HepG2 (cell line): ENCODE data around the gene NINJ2. TPM values are rescaled to one million over a fixed set of nuclear protein-coding genes. Genes with fewer than 3 reads are reported as not detected.

ENCODE experiments used
- ARNTL ChIP-seq: sonication (generic); formaldehyde crosslinking; IDR thresholded peaks from 2 replicates; pipeline ENCODE4 v1.4.0; 2020; ENCODE audit warnings: mild to moderate bottlenecking, missing genetic modification reagents
- EP300 ChIP-seq, 3 experiments: sonication (generic) in 1 of 3; formaldehyde crosslinking in 1 of 3; IDR thresholded peaks; 2 replicates each; pipeline versions ENCODE4 v1.5.1 to v1.6.1; 2011 to 2020; ENCODE audit warnings: low read depth in 2 of 3, low read length in 2 of 3, borderline replicate concordance in 1 of 3, improper control_type of control experiment in 1 of 3, mild to moderate bottlenecking in 1 of 3, missing genetic modification reagents in 1 of 3, moderate library complexity in 1 of 3
- FOXA3 ChIP-seq: IDR thresholded peaks from 2 replicates; pipeline ENCODE4 v1.6.1; 2016; ENCODE audit warnings: missing genetic modification reagents, missing compliant biosample characterization
- HDAC1 ChIP-seq: sonication (generic); formaldehyde crosslinking; IDR thresholded peaks from 2 replicates; pipeline ENCODE4 v1.5.1; 2020; ENCODE audit warnings: mild to moderate bottlenecking, missing genetic modification reagents
- JUN ChIP-seq: sonication (generic); formaldehyde crosslinking; IDR thresholded peaks from 2 replicates; pipeline ENCODE4 v1.4.0; 2020; ENCODE audit warnings: mild to moderate bottlenecking, missing genetic modification reagents
- LCORL ChIP-seq, 2 experiments: fragments of 450-650 bp in 1 of 2; sonication (generic) in 1 of 2; formaldehyde crosslinking in 1 of 2; IDR thresholded peaks; 2 replicates each; pipeline versions ENCODE4 v1.5.0 to v1.6.1; 2017 to 2020; ENCODE audit warnings: antibody characterized with exemption in 1 of 2, missing genetic modification reagents in 1 of 2
- NFKB2 ChIP-seq: sonication (generic); formaldehyde crosslinking; IDR thresholded peaks from 2 replicates; pipeline ENCODE4 v1.4.0; 2020; ENCODE audit warnings: missing genetic modification reagents, borderline replicate concordance
- ONECUT2 ChIP-seq: sonication (generic); formaldehyde crosslinking; IDR thresholded peaks from 2 replicates; pipeline ENCODE4 v1.4.0; 2020; ENCODE audit warnings: missing genetic modification reagents
- PPARG ChIP-seq: conservative IDR thresholded peaks from 2 replicates; pipeline ENCODE4 v1.6.1; 2016; ENCODE audit warnings: missing biosample characterization, missing genetic modification reagents
- RARA ChIP-seq: IDR thresholded peaks from 2 replicates; pipeline ENCODE4 v1.6.1; 2016; ENCODE audit warnings: missing genetic modification reagents, missing compliant biosample characterization
- SUZ12 ChIP-seq: fragments of 150-350 bp; IDR thresholded peaks from 2 replicates; pipeline ENCODE4 v1.6.1; 2014; ENCODE audit warnings: low read depth, low read length
- TBX3 ChIP-seq: fragments of 450-650 bp; IDR thresholded peaks from 2 replicates; pipeline ENCODE4 v1.6.1; 2017; ENCODE audit warnings: antibody characterized with exemption, mild to moderate bottlenecking, inconsistent platforms, borderline replicate concordance
- ZBTB7B ChIP-seq: sonication (generic); formaldehyde crosslinking; IDR thresholded peaks from 2 replicates; pipeline ENCODE4 v1.4.0; 2020; ENCODE audit warnings: missing genetic modification reagents
- ZFX ChIP-seq: sonication (generic); formaldehyde crosslinking; IDR thresholded peaks from 2 replicates; pipeline ENCODE4 v1.4.0; 2020; ENCODE audit warnings: mild to moderate bottlenecking, low read depth, missing genetic modification reagents, moderate library complexity
- ZNF30 ChIP-seq: sonication (generic); formaldehyde crosslinking; IDR thresholded peaks from 2 replicates; pipeline ENCODE4 v1.5.0; 2020; ENCODE audit warnings: mild to moderate bottlenecking, missing genetic modification reagents
- polyA plus RNA-seq, 8 experiments: library from polyadenylated mRNA; depleted of rRNA in 3 of 8; stranded (reverse) in 7 of 8; unstranded in 1 of 8; fragments of >200 nt; fragmentation: Illumina TruSeq in 4 of 8; extraction: Trizol in 4 of 8; gene quantifications; 2 replicates each; pipeline versions ENCODE4 v1.2.1 to v1.2.3, GENCODE V29; 2011 to 2016; ENCODE audit warnings: low read depth in 4 of 8, missing spikeins in 1 of 8, mixed read lengths in 1 of 8; ENCODE audit not compliant: insufficient read depth in 1 of 8
- total RNA-seq, 5 experiments: library from RNA; depleted of rRNA; stranded (reverse); fragments of >200 nt; fragmentation: Illumina TruSeq; extraction: Trizol; gene quantifications; 2 replicates each; pipeline ENCODE4 v1.2.3, GENCODE V29; 2016; ENCODE audit warnings: low read depth in 1 of 5
- TF ChIP-seq, protein P1 (sequence below): fragments of 450-650 bp; IDR thresholded peaks from 2 replicates; pipeline ENCODE4 v1.6.1; 2017; ENCODE audit warnings: mild to moderate bottlenecking
- TF ChIP-seq, protein P2 (sequence below): sonication (generic); formaldehyde crosslinking; IDR thresholded peaks from 2 replicates; pipeline ENCODE4 v1.4.0; 2020; ENCODE audit warnings: missing genetic modification reagents, borderline replicate concordance
- TF ChIP-seq, protein P3 (sequence below): IDR thresholded peaks from 2 replicates; pipeline ENCODE4 v1.6.1; 2016; ENCODE audit warnings: low read depth, missing genetic modification reagents, missing compliant biosample characterization

Gene NINJ2
- total and polyA plus RNA-seq, 2 of the 13 experiments (the other 11 are each of a cell fraction or from before 2014, with no cell fraction given): 0.62 to 3.8 TPM

DNA sequence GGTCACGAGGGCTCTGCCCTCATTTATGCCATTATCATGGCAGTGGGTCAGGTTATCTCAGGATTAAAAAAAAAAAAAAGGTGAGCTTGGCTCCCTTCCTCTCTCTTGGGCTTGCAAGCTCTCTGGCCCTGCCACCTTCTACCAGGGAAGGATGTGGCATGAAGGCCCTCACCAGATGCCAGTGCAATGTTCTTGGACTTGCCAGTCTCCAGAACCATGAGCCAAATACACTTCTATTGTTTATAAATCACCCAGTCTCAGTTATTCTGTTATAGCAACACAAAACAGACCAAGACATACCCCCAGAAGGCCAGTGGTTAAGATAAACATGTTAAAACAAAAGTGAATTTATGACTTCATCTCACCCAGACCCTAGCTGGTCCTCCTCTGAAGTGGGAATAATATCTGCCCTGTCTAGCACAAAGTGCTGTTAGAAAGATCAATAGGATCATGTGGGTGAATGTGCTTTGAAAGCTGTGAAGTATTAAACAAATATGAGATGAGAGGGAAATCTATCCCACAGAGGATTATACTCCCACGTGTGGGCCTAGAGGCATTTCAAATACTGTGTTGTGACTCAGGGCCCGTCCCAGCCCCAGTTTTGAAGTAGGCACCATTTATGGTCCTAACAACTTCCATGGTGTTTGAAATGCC, 88.6 kb downstream of the NINJ2 start (continued):
- TF ChIP-seq ARNTL (0 out of 2 replicates have a peak, but pooled peaks have one; percentile 27), ZFX (CRISPR knock-in tag) (peak; percentile 14; the same call in 1 of the 2 replicates), FOXA3 (CRISPR knock-in tag) (peak; percentile 54; the same call in 1 of the 2 replicates), PPARG (CRISPR knock-in tag) (0 out of 2 replicates have a peak, but pooled peaks have one; percentile 12), ZBTB7B (CRISPR knock-in tag) (no peak), HDAC1 (CRISPR knock-in tag) (peak; percentile 33; the same call in 1 of the 2 replicates), RARA (CRISPR knock-in tag) (peak; percentile 43; the same call in 1 of the 2 replicates), ONECUT2 (CRISPR knock-in tag) (0 out of 2 replicates have a peak, but pooled peaks have one; percentile 43), NFKB2 (no peak), ZNF30 (no peak), EP300 (IDR thresholded peaks at IDR 0.05; ENCODE audit: low read depth in 2 of 2, low read length in 2 of 2) (peak in 1 of 2 experiments; percentile 48; a peak in 1 of 4 replicates), EP300 (CRISPR knock-in tag; IDR thresholded peaks at IDR 0.05; ENCODE audit: borderline replicate concordance) (no peak), JUN (CRISPR knock-in tag) (peak; percentile 55; the same call in 1 of the 2 replicates), LCORL (IDR thresholded peaks at IDR 0.05) (no peak), LCORL (CRISPR knock-in tag; IDR thresholded peaks at IDR 0.05) (0 out of 2 replicates have a peak, but pooled peaks have one; percentile 32), SUZ12 (no peak), TBX3 (peak; percentile 79)
- TF ChIP-seq, protein P1, sequence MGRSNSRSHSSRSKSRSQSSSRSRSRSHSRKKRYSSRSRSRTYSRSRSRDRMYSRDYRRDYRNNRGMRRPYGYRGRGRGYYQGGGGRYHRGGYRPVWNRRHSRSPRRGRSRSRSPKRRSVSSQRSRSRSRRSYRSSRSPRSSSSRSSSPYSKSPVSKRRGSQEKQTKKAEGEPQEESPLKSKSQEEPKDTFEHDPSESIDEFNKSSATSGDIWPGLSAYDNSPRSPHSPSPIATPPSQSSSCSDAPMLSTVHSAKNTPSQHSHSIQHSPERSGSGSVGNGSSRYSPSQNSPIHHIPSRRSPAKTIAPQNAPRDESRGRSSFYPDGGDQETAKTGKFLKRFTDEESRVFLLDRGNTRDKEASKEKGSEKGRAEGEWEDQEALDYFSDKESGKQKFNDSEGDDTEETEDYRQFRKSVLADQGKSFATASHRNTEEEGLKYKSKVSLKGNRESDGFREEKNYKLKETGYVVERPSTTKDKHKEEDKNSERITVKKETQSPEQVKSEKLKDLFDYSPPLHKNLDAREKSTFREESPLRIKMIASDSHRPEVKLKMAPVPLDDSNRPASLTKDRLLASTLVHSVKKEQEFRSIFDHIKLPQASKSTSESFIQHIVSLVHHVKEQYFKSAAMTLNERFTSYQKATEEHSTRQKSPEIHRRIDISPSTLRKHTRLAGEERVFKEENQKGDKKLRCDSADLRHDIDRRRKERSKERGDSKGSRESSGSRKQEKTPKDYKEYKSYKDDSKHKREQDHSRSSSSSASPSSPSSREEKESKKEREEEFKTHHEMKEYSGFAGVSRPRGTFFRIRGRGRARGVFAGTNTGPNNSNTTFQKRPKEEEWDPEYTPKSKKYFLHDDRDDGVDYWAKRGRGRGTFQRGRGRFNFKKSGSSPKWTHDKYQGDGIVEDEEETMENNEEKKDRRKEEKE: no peak
- TF ChIP-seq, protein P2, sequence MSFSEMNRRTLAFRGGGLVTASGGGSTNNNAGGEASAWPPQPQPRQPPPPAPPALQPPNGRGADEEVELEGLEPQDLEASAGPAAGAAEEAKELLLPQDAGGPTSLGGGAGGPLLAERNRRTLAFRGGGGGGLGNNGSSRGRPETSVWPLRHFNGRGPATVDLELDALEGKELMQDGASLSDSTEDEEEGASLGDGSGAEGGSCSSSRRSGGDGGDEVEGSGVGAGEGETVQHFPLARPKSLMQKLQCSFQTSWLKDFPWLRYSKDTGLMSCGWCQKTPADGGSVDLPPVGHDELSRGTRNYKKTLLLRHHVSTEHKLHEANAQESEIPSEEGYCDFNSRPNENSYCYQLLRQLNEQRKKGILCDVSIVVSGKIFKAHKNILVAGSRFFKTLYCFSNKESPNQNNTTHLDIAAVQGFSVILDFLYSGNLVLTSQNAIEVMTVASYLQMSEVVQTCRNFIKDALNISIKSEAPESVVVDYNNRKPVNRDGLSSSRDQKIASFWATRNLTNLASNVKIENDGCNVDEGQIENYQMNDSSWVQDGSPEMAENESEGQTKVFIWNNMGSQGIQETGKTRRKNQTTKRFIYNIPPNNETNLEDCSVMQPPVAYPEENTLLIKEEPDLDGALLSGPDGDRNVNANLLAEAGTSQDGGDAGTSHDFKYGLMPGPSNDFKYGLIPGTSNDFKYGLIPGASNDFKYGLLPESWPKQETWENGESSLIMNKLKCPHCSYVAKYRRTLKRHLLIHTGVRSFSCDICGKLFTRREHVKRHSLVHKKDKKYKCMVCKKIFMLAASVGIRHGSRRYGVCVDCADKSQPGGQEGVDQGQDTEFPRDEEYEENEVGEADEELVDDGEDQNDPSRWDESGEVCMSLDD (CRISPR knock-in tag): 0 out of 2 replicates have a peak, but pooled peaks have one; percentile 2
- TF ChIP-seq, protein P3, sequence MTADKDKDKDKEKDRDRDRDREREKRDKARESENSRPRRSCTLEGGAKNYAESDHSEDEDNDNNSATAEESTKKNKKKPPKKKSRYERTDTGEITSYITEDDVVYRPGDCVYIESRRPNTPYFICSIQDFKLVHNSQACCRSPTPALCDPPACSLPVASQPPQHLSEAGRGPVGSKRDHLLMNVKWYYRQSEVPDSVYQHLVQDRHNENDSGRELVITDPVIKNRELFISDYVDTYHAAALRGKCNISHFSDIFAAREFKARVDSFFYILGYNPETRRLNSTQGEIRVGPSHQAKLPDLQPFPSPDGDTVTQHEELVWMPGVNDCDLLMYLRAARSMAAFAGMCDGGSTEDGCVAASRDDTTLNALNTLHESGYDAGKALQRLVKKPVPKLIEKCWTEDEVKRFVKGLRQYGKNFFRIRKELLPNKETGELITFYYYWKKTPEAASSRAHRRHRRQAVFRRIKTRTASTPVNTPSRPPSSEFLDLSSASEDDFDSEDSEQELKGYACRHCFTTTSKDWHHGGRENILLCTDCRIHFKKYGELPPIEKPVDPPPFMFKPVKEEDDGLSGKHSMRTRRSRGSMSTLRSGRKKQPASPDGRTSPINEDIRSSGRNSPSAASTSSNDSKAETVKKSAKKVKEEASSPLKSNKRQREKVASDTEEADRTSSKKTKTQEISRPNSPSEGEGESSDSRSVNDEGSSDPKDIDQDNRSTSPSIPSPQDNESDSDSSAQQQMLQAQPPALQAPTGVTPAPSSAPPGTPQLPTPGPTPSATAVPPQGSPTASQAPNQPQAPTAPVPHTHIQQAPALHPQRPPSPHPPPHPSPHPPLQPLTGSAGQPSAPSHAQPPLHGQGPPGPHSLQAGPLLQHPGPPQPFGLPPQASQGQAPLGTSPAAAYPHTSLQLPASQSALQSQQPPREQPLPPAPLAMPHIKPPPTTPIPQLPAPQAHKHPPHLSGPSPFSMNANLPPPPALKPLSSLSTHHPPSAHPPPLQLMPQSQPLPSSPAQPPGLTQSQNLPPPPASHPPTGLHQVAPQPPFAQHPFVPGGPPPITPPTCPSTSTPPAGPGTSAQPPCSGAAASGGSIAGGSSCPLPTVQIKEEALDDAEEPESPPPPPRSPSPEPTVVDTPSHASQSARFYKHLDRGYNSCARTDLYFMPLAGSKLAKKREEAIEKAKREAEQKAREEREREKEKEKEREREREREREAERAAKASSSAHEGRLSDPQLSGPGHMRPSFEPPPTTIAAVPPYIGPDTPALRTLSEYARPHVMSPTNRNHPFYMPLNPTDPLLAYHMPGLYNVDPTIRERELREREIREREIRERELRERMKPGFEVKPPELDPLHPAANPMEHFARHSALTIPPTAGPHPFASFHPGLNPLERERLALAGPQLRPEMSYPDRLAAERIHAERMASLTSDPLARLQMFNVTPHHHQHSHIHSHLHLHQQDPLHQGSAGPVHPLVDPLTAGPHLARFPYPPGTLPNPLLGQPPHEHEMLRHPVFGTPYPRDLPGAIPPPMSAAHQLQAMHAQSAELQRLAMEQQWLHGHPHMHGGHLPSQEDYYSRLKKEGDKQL (CRISPR knock-in tag): 0 out of 2 replicates have a peak, but pooled peaks have one; percentile 22
